ENCODE results near the gene ASB1.

DNA sequence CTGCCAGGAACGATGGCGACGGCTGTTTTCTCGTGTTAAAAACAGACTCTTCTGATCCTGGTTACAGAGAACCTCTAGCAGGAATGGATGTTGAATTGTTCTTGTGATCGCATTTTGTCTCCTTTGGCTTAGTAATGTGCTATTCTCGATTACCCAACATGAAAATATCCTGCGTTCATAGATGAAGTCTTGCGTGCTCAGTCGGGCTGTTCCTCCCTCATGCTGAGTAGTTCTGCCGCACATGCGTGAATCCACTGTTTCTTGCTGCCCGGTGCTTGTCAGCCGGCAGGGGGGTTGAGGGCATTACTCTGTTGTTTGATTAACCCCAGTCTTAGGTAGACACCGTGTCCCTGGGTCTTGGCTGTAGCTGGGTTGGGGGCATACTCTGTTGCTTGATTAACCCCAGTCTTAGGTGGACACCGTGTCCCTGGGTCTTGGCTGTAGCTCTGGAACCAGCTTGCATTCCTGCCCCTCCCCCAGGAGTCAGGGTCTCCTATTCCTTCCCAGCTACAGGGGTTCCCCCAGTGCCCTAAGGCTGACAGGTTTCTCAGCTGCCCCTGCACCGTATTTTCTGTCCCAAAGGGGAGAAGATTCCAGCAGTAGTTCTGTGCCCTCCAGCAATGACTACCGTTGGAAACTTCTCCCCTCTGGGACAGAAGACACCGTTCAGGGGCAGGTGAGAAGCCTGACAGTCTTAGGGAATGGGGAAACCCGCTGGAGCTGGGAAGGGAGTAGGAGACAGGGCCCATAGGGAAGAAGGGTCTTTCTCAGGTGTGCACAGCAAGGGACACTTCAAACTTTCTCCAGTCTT lies 22.1 kb upstream of the ASB1 start:
- TF ChIP-seq CTCF (IDR thresholded peaks at IDR 0.05 in 2 of 3, conservative IDR thresholded peaks at IDR 0.05 in 1 of 3; ENCODE audit: control insufficient read depth in 2 of 3, extremely low read depth in 1 of 3, insufficient read depth in 1 of 3, low read depth in 3 of 3, low read length in 3 of 3) (no peak), EZH2 (IDR thresholded peaks at IDR 0.05; ENCODE audit: borderline replicate concordance, control insufficient read depth, low read depth, low read length) (no peak), FOS (IDR thresholded peaks at IDR 0.05; ENCODE audit: borderline replicate concordance, extremely low read depth, insufficient read length) (no peak), POLR2A (IDR thresholded peaks at IDR 0.05; ENCODE audit: low read depth, low read length) (no peak), TAF1 (IDR thresholded peaks at IDR 0.05; ENCODE audit: borderline replicate concordance, low read depth, low read length) (no peak), HDGF (IDR thresholded peaks at IDR 0.05) (no peak), KDM1A (IDR thresholded peaks at IDR 0.05; ENCODE audit: borderline replicate concordance) (no peak), EP300 (IDR thresholded peaks at IDR 0.05; ENCODE audit: borderline replicate concordance in 1 of 2, control insufficient read depth in 1 of 2, low read depth in 2 of 2, low read length in 2 of 2) (no peak), ZZZ3 (IDR thresholded peaks at IDR 0.05; ENCODE audit: control insufficient read depth, insufficient read length, low read depth) (no peak), ZNF24 (IDR thresholded peaks at IDR 0.05) (no peak), LARP7 (IDR thresholded peaks at IDR 0.05) (no peak), YY1 (IDR thresholded peaks at IDR 0.05; ENCODE audit: low read depth, low read length) (no peak), ZSCAN29 (IDR thresholded peaks at IDR 0.05) (no peak)

All from GM12878 (cell line).